Testis (tissue), 2 donors: ENCODE measurements around the gene SLC4A11.
"Not testable (repeated sequence)": the region's sequence is repeated elsewhere in the genome, so short reads cannot be mapped to it uniquely, and the experiment has no call there.

Experiments
- CTCF ChIP-seq, 3 experiments: fragments of 450-650 bp in 2 of 3; fragments of 200-600 bp in 1 of 3; sonication (generic) in 1 of 3; IDR thresholded peaks; one replicate each; pipeline ENCODE4 v1.5.1; 2016 to 2019; ENCODE audit warnings: antibody characterized with exemption in 3 of 3, mild to moderate bottlenecking in 2 of 3, moderate library complexity in 1 of 3
- POLR2A ChIP-seq: fragments of 450-650 bp; IDR thresholded peaks from one replicate; pipeline ENCODE4 v1.6.1; 2017; ENCODE audit warnings: antibody characterized with exemption, mild to moderate bottlenecking, moderate library complexity

- TF ChIP-seq CTCF (IDR thresholded peaks at IDR 0.05); POLR2A: not testable (repeated sequence)
Observed at GRCh38 chr20:3187861-3188260, 51.1 kb downstream of the SLC4A11 start.
